ENCODE results near the gene CYP19A1. TPM values are rescaled to one million over a fixed set of nuclear protein-coding genes. Genes with fewer than 3 reads are reported as not detected.

CYP19A1 gene
- total and polyA plus RNA-seq, 9 of the 15 experiments (the other 6 are each of a cell fraction or from before 2014, with no cell fraction given) = 0.16 to 0.63 (median 0.47) TPM; not detected in 3

GRCh38 chr15:51311510-51311909, 26.9 kb downstream of the CYP19A1 start:
- H3K9me3 ChIP-seq (replicated peaks; ENCODE audit: control insufficient read depth, insufficient read depth, low read depth, low read length) = no peaks in the 10 kb centered on the region
- H3K9ac ChIP-seq (ENCODE audit: insufficient read depth in 1 of 2, low read depth in 2 of 2, low read length in 2 of 2) = no peak overlapping the region
- H3K4me1 ChIP-seq (replicated peaks in 1 of 2; ENCODE audit: control insufficient read depth in 2 of 2, insufficient read depth in 2 of 2, low read length in 2 of 2) = no peaks in the 10 kb centered on the region
- H3K4me3 ChIP-seq = no peak overlapping the region
- H4K20me1 ChIP-seq (replicated peaks; ENCODE audit: control insufficient read depth, insufficient read depth, low read length) = no peaks in the 10 kb centered on the region
- ChIA-PET POLR2A (interaction anchor here (0.6 kb wide), 1 partner anchor 1420 kb away, joined by 3 read pairs; no protein-coding TSS in a partner anchor), CTCF (ENCODE audit: low intra/inter-chr PET ratio) (no interaction called here)
- DNase-seq (ENCODE audit: extremely low read depth in 1 of 4, low spot score in 3 of 4) (no peak), FAIRE-seq (no peak), ATAC-seq (no peak)
- no peaks in the 10 kb centered on the region for H3K9me1 ChIP-seq (ENCODE audit: control insufficient read depth, insufficient read depth, low read length)
- H3K36me3 ChIP-seq (ENCODE audit: control insufficient read depth, insufficient read depth, low read length) = no peaks in the 10 kb centered on the region
- H3K4me2 ChIP-seq (ENCODE audit: insufficient read depth, low read length) = no peak overlapping the region
- no peaks in the 10 kb centered on the region for H3K79me2 ChIP-seq (ENCODE audit: control insufficient read depth, insufficient read depth, low read length)
- no peak overlapping the region for H2AFZ ChIP-seq (ENCODE audit: low read depth, low read length)
- WGBS (ENCODE audit: insufficient coverage, low coverage, missing lambda C conversion rate) = 5% methylated on average over 2 of the region's 2 CpGs
- in situ Hi-C loops (cut with MboI) = no loop called here
- no peak overlapping the region for H3K27ac ChIP-seq (ENCODE audit: extremely low read depth, low read depth, low read length)
- H3K27me3 ChIP-seq (ENCODE audit: control insufficient read depth in 2 of 2, insufficient read depth in 2 of 2, low read length in 2 of 2) = peaks cover 3 to 19% of the 10 kb centered on the region in 2 experiments; a peak in 3 of 5 replicates
- intact Hi-C loops (cut with micrococcal nuclease) = no loop called here
- no TSS peak for BruUV-seq (replicated peaks)
- TF ChIP-seq FOXJ2 (tag; IDR thresholded peaks at IDR 0.05) (no peak), RREB1 (CRISPR knock-in tag; IDR thresholded peaks at IDR 0.05) (no peak), ZHX1 (conservative IDR thresholded peaks at IDR 0.05; ENCODE audit: low read length) (no peak), CGGBP1 (CRISPR knock-in tag; IDR thresholded peaks at IDR 0.05) (no peak), MAFG (tag; conservative IDR thresholded peaks at IDR 0.05) (no peak), TEAD2 (tag; IDR thresholded peaks at IDR 0.05) (no peak), PBX2 (CRISPR knock-in tag; IDR thresholded peaks at IDR 0.05; ENCODE audit: low read depth) (no peak), PBX2 (tag; conservative IDR thresholded peaks at IDR 0.05; ENCODE audit: low read depth) (no peak), ARNT (IDR thresholded peaks at IDR 0.05) (no peak), FOSL1 (tag; conservative IDR thresholded peaks at IDR 0.05) (no peak), ZNF445 (CRISPR knock-in tag; IDR thresholded peaks at IDR 0.05; ENCODE audit: low read depth) (no peak), HLTF (IDR thresholded peaks at IDR 0.05) (no peak)

Data from K562 (cell line).